RCC 7860 (cell line): ENCODE measurements around the gene ANKRD16.
"Not testable (repeated sequence)": the region's sequence is repeated elsewhere in the genome, so short reads cannot be mapped to it uniquely, and the experiment has no call there.

ENCODE experiments used
- DNase-seq: peaks from one replicate; pipeline ENCODE4 v3.0.0-alpha.2; 2015; ENCODE audit warnings: low spot score
- FAIRE-seq: peaks from 2 replicates; lab custom pipeline; 2012; peaks lifted over from hg19 to GRCh38; lab: Jason Lieb, UNC

ANKRD16 gene

GRCh38 chr10:5840314-5841307, 49.1 kb downstream of the ANKRD16 start:
- FAIRE-seq (no peak), DNase-seq (peak; percentile 31)

GRCh38 chr10:5836181-5836580, 53.5 kb downstream of the ANKRD16 start:
- FAIRE-seq, DNase-seq: not testable (repeated sequence)

- FAIRE-seq = no peak
- no peak for DNase-seq
Measured at GRCh38 chr10:5835446-5836095, 54.1 kb downstream of the ANKRD16 start.

GRCh38 chr10:5833814-5834213, 55.9 kb downstream of the ANKRD16 start:
- FAIRE-seq = no peak
- DNase-seq = no peak

- no peak for FAIRE-seq
- no peak for DNase-seq
Measured at GRCh38 chr10:5832946-5833345, 56.7 kb downstream of the ANKRD16 start.

GRCh38 chr10:5831446-5831782, 58.3 kb downstream of the ANKRD16 start:
- FAIRE-seq = no peak
- DNase-seq = no peak

- no peak for FAIRE-seq
Measured at GRCh38 chr10:5830629-5831445, 58.9 kb downstream of the ANKRD16 start.

GRCh38 chr10:5829267-5829666, 60.4 kb downstream of the ANKRD16 start:
- DNase-seq (no peak), FAIRE-seq (no peak)

More at GRCh38 chr10:5830629-5831445, 58.9 kb downstream of the ANKRD16 start:
- DNase-seq = no peak

- no peak for FAIRE-seq
- no peak for DNase-seq
Measured at GRCh38 chr10:5828725-5829124, 61.0 kb downstream of the ANKRD16 start.

- FAIRE-seq = no peak
- no peak for DNase-seq
Measured at GRCh38 chr10:5827841-5828240, 61.9 kb downstream of the ANKRD16 start.

- FAIRE-seq, DNase-seq: not testable (repeated sequence)
Measured at GRCh38 chr10:5826511-5826910, 63.2 kb downstream of the ANKRD16 start.

- DNase-seq (no peak), FAIRE-seq (no peak)
Measured at GRCh38 chr10:5818894-5819293, 70.8 kb downstream of the ANKRD16 start.

GRCh38 chr10:5818048-5818331, 71.7 kb downstream of the ANKRD16 start:
- FAIRE-seq (no peak), DNase-seq (no peak)

- FAIRE-seq (no peak), DNase-seq (no peak)
Measured at GRCh38 chr10:5817322-5818047, 72.2 kb downstream of the ANKRD16 start.

GRCh38 chr10:5816170-5816569, 73.5 kb downstream of the ANKRD16 start:
- FAIRE-seq = no peak
- no peak for DNase-seq

GRCh38 chr10:5814110-5815107, 75.3 kb downstream of the ANKRD16 start:
- FAIRE-seq (no peak), DNase-seq (peak; percentile 15)

- FAIRE-seq = peak; percentile 39
- peak; percentile 93 for DNase-seq
Measured at GRCh38 chr10:5813341-5814109, 76.2 kb downstream of the ANKRD16 start, which contains the start of gene GDI2. TSS of gene GDI2 (minus strand) at chr10:5813434. CDS start at chr10:5813258, 176 bp downstream.

GRCh38 chr10:5813091-5813340, 76.7 kb downstream of the ANKRD16 start:
- FAIRE-seq (no peak), DNase-seq (peak; percentile 23)
